Umbilical cord (tissue), 2 donors: Measurements from ENCODE around the gene PYURF. TPM values are rescaled to one million over a fixed set of nuclear protein-coding genes. Genes with fewer than 3 reads are reported as not detected.

ENCODE experiments used
- DNase-seq: peaks from one replicate; pipeline ENCODE4 v3.0.0-alpha.2; 2015; ENCODE audit warnings: low spot score
- total RNA-seq: library from RNA; depleted of rRNA; stranded (reverse); fragments of >200 nt; gene quantifications from one replicate; pipeline ENCODE4 v1.2.3, GENCODE V29; 2014; ENCODE audit warnings: low replicate concordance; ENCODE audit not compliant: insufficient read depth

The PYURF gene
- total RNA-seq, 1 donor from 2014 or later: 75.8 TPM

GRCh38 chr4:88511236-88511635, 12.3 kb downstream of the PYURF start:
- DNase-seq: no peak

GRCh38 chr4:88503344-88503743, 20.2 kb downstream of the PYURF start:
- DNase-seq: no peak

- no peak for DNase-seq
Observed at GRCh38 chr4:88497859-88498409, 25.6 kb downstream of the PYURF start.

GRCh38 chr4:88489100-88489761, 34.3 kb downstream of the PYURF start:
- DNase-seq: no peak

GRCh38 chr4:88481537-88481936, 42.0 kb downstream of the PYURF start:
- peak; percentile 35 for DNase-seq

- no peak for DNase-seq
Observed at GRCh38 chr4:88478247-88478646, 45.3 kb downstream of the PYURF start.

GRCh38 chr4:88477229-88477860, 46.2 kb downstream of the PYURF start:
- no peak for DNase-seq

Other genes with a start within 250 kb of the PYURF start
- 36.8 TPM for gene PPM1K, start 239.2 kb downstream of the PYURF start, total RNA-seq
- gene HERC6, start 144.9 kb downstream of the PYURF start, total RNA-seq: 21.7 TPM
- gene HERC5, start 66.7 kb downstream of the PYURF start, total RNA-seq: 0.72 TPM
- gene HERC3, start 68.7 kb upstream of the PYURF start, total RNA-seq: 24.3 TPM
- 11.6 TPM for gene NAP1L5, start 174.1 kb upstream of the PYURF start, total RNA-seq